HG02840 (cell line): ENCODE measurements around the gene CXADR.
A peak's percentile ranks its signal among the peaks of the same experiment; 100 is the strongest.
"Not testable (repeated sequence)": the region's sequence is repeated elsewhere in the genome, so short reads cannot be mapped to it uniquely, and the experiment has no call there.

Source experiments
- ATAC-seq: cut with Tn5 transposase; IDR thresholded peaks from one replicate; pipeline ENCODE4 v1.9.1; 2021; ENCODE audit warnings: mild to moderate bottlenecking, moderate library complexity, moderate number of reproducible peaks; ENCODE audit not compliant: unreplicated experiment, low FRiP score

CXADR gene

DNA sequence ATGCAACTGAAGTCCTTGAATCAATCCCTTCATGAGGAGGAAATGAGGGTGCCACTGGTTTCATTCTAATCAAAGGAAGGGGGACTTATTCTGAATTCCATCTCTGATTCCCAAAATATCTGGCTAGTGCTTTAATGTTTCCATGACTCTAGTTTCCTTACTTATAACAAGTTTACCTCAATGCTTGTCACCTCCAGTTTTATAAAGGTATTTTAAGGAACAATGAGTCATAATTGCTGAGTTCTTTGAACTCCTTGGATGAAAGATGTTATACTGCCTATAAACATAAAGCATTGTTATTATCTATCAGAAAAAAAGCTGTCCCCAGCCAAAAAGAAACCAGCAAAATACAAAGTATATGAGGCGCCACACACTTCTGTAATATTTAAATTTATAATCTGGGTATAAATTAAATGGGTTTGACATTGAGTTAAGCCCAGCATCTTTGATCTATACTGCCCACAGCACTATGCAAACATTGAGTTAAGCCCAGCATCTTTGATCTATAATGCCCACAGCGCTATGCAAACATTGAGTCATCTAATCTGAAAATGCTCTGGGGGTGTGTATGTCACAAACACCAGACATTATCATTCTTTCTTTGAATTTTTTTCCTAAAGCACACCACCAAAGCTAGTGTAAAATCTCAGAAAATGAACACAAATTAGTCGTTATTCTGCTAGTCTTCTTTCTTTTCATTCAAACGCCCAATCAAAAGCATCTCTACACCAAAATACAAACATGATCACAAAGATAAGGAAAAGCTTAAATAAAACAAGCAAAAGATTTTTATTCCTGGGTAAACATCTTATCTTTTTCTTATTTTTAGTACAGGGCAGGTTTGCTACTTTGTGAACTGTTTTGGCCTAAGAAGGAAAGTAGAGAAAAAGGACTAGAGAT lies 11.5 kb upstream of the CXADR start:
- no peak for ATAC-seq

DNA sequence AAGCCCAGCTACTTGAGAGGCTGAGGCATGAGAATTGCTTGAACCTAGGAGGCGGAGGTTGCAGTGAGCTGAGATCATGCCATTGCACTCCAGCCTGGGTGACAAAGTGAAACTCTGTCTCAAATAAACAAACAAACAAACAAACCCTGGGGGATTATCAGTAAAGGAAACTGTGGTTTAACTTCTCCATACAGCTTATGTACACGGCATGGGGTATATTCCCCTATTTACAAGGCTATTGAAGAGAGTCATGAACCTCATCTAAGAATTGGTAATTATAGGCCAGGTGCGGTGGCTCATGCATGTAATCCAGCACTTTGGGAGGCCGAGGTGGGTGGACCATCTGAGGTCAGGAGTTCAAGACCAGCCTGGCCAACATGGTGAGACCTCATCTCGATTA lies 9.9 kb upstream of the CXADR start:
- ATAC-seq: not testable (repeated sequence)

DNA sequence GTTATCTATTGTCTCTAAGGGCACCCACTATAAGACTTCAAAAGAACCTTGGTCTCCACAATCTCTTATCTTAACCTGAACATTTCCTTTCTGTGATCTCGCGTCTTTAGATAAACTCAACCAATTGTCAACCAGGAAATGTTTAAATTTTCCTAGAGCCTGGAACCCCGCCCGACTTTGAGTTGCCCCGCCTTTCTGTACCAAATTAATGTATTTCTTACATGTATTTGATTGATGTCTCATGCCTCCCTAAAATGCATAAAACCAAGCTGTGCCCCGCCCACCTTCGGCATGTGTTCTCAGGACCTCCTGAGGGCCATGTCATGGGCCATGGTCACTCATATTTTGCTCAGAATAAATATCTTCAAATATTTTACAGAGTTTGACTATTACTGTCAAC lies 5.9 kb upstream of the CXADR start:
- ATAC-seq: no peak

DNA sequence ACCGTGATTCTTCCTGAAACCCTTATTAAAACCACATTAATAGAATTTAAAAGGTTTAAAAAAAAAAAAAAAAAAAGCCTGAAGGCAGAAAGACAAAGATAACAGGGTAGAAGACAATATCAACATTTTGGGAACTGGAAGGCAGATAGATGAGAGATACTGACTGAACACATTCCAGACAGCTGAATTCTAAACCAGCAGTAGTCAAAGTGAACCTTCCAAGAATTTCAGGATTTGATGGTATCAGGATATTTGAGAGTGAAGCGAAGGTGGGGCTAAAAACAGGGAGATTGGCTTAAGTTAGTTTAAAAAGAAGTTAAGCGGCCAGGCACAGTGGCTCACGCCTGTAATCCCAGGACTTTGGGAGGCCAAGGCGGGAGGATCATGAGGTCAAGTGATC lies 5.3 kb upstream of the CXADR start:
- no peak for ATAC-seq

DNA sequence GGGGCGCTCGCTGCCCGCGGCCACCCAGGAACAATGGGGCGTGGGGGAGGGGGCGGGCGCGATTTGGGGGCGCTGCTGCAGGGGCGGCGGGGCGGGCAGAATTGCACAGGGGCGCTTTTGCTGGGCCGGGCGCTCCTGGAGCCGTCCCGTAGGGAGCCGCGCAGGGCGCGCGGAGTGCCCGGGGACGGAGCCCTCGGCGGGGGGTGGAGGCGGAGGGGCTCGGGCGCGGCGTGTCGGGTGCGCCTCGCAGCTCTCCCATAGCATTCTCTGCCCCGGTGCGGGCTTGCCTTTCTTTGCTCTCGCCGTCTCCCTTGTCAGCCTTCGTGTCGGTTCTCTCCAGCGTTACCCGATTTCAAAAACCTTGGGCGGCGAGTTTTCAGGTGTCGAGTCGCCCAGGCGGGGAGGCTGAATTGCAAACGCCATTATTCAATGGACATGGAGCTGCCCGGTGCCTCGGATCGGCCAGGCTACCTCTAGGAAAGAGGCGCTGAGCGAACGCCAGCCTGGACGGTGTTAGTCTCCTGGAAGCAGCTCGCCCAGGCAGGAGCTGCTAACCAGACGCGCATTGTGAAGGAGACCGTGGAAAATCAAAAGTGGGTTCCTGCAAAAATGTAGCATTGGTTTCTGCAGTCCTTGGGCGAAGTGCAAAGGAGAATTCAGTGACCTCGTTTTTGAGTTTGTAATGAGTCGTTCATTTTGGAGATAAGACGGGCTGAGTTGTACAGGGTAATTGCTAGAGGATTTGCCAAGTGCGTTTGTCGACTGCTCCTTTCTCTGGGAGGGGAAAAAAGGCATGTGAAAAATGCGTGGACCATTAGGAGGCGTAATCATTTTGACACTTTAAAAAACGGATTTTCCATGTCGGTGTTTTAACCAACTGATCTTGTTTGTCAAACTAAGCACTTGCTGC lies 626 bp downstream of the CXADR start:
- peak; percentile 9 for ATAC-seq

DNA sequence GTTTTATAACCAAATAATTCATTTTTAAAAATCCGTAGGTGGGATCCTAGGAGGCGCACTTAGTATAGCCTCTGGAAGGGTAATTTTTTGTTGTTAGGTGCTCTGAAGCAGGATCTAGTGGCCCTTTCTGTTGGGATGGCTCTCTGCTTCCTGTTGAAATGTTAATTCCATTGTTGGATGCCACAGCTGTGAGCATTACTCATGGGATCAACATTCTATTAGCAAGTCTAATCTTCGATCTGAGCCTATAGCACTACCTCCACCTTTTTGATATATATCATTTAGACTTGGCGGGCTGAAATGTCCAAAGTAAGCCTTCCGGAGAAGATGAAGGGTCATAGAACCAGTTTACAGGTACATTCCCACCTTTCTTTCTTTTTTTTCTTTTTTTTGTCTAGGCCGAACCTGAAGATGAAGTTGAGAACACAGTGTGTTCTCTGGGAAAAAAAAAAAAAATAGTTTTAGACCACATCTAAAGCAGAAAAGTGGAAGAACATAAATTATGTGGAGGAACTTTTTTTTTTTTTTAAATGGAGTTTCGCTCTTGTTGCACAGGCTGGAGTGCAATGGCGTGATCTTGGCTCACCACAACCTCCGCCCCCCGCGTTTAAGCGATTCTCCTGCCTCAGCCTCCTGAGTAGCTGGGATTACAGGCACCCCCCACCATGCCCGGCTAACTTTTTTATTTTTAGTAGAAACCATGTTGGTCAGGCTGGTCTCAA lies 1.4 kb downstream of the CXADR start:
- ATAC-seq: no peak

DNA sequence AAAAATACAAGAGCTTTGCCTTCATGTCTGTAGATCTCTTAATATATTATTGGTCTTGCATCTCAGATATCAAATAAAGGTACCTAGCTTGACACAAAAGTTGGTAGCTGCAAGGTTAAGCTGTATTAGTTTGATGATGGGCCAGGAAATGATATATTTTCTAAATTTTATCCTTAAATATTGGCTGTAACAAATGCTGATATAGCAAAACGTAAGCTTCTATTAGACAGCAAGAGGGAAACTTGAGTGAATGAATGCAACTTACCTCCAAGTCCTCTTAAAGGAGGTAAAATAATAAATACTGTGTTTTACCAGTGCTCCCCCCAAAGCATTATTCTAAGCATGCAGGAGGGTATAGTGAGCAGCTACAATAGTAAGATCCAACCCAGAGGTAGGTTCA lies 4.2 kb downstream of the CXADR start:
- ATAC-seq: not testable (repeated sequence)

DNA sequence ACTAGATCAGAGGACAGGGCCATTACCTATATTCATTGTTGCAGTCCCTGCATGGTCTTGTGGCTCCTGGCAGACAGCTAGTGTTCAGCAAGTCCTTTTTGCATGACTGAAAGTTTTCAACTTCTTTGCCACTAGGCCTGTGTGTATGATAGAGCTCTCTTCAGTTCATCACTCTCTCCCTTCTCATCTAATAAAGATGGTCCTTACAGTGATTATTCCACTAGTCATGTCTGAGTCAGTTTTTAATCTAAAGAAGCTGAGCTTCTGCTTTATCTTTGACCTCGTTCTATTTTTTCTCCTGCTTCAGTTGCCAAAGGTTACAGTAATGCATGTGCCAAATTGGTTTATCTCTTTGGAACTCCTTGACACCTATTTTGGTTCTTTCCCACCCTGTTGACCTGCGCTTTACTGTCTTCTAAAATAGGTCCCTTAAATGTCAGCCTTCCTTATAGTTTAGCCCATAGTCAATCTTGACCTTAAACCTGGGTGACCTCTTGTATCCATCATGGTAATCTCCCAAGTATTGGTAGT lies 6.4 kb downstream of the CXADR start:
- no peak for ATAC-seq

DNA sequence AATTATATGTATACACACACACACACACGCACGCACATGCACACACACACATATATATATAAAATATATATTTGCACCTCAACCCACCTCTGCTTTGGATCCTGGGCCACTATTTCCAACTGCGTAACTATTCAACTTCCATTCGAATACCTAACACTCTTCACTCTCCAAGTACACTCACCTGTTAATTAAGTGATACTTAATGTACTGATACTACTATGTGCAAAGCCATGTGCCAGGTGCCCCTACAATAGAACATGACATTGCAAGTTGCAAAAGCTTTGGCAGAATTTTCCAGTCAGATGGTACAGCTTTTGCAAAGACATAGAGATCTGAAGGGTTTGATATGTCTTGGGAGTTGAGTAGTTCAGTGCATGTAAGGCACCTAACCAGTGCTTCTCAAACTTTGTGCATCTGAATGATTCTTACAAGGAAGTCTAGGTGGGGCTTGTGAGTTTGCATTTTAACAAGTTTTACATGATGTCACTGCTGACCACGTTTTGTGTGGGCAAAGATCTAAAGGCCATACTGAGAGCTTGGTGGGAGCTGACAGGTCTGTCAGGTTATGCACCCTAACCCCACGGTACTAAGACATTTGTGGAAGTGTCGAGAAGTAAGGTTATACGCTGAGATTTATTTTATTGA lies 7.2 kb downstream of the CXADR start:
- no peak for ATAC-seq

DNA sequence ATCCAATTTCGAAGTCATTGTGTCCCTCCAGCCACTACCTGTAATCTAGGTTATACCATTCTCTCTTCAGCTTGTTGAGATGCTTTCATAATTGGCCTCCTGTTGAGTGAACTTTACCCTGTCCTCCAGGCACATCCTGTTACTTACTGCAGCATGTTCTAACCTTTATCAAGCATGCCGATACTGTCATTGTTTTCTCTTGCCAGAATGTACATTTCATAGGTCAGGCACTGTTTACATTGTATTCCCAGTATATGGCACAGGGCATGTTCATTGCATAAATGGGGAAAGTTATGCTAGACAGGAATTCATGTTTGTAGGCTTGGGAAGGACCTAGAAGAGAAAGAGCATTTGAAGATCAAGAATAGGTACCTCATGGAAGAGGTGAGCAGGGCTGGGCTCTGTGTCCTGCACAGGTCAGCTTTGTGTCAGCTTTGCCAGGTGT lies 10.2 kb downstream of the CXADR start:
- no peak for ATAC-seq

DNA sequence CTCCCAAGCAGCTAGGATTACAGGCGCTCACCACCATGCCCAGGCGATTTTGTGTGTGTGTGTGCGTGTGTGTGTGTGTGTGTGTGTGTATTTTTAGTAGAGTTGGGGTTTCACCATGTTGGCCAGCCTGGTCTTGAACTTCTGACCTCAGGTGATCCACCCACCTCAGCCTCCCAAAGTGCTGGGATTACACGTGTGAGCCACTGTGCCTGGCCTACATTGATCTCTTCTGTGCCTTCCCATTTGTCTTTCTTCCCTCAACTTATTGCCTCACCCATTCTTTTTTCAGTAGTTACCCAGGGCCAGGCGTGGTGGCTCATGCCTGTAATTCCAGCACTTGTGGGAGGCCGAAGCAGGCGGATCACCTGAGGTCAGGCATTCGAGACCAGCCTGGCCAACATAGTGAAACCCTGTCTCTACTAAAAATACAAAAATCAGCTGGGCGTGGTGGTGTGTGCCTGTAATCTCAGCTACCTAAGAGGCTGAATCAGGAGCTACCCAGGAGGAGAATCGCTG lies 11.2 kb downstream of the CXADR start:
- ATAC-seq: not testable (repeated sequence)

DNA sequence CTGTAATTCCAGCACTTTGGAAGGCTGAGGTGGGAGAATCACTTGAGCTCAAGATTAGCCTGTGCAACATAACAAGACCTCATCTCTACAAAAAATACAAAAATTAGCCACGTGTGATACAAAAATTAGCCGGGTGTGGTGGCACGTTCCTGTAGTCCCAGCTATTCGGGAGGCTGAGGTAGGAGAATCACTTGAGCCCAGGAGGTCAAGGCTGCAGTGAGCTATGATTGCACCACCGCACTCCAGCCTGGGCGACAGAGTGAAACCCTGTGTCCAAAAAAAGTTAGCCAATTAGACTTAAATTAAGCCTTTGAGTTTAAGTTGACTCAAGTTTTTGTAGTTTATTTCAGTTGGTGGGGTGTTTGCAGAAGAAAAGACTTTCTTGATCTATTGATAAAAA lies 11.8 kb downstream of the CXADR start:
- ATAC-seq: no peak

DNA sequence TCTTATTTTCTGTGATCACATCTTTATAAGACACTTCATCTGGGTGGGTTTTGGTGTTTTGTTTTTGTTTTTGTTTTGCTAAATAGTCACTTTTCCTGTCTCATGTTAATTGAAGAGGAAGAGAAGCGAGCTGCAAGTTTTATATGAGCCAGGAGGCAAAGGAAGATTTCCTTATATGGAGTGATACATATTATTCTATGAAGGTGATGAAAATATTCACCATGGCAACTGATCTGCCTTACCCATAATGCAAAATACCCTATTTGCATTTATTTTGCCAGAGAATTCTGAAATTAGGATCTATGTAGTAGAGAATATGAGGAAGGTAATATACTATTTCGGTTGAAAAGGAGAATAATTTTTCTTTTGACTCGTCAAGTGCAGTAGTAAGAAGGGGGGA lies 13.9 kb downstream of the CXADR start:
- no peak for ATAC-seq

DNA sequence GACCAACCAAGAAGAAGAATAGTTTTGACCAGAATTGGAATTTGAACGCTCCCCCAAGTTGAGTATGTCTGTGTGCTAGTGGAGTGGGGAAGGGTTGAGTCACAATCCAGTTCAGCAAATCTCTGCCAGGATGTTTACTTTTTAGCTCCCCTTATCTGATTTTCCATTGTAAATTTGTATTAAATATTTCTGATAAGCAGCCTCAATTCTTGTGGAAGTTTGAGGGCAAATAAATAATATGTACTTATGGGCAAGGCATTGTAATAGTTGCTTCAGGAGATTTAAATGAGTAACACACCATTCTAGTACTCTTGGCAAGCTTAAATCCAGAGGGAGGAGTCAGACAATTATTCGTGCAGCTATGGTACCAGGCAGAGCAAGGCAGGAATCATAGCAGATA lies 14.4 kb downstream of the CXADR start:
- no peak for ATAC-seq

DNA sequence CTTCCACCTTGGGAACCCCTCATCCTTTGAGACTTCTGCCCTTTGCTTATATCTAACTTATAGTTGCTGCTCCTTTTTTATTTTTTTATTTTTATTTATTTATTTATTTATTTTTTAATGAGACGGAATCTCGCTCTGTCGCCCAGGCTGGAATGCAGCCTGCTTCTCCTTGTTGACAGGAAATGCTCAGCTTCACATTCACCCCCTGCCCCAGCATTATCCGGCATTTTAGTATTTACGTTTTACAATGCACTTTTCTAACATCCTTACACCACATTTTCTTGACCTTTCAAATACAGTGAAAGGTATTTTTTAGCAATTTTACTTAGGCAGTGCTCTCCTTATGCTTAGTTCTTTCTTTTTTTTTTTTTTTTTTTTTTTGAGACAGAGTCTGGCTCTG lies 14.9 kb downstream of the CXADR start:
- no peak for ATAC-seq

DNA sequence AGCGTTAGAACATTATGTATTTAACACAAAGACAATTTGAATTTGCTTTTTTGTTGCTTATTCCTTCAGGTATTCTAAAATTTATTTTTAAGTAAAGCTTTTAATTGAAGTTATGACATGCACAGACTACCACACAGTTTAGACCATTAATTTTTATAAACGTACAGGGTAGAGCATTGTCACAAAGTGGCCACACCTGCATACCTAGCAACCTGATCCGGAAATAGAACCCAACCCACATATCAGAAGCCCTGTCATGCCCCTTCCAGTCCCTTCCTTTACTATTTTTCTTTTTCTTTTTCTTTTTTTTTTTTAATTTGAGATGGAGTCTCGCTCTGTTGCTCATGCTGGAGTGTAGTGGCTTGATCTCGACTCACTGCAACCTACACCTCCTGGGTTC lies 16.8 kb downstream of the CXADR start:
- ATAC-seq: no peak

DNA sequence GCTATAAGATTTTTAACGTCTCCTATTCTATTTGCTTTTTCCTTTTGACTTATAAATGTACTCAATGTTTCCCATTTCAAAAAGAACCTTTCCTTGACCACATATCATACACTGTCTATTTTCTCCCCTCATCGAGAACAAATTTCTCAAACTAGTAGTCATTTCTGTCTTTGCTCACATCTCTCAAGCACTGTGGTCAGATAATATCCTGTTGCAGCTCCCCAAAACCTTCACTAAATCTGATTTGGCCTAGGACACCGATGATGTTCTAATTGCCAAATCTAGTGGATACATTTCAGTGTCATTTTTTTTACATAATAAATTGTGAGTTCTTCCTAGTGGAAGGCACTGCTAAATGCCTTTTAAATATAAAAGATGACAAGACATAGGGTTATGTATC lies 19.4 kb downstream of the CXADR start:
- ATAC-seq: no peak

DNA sequence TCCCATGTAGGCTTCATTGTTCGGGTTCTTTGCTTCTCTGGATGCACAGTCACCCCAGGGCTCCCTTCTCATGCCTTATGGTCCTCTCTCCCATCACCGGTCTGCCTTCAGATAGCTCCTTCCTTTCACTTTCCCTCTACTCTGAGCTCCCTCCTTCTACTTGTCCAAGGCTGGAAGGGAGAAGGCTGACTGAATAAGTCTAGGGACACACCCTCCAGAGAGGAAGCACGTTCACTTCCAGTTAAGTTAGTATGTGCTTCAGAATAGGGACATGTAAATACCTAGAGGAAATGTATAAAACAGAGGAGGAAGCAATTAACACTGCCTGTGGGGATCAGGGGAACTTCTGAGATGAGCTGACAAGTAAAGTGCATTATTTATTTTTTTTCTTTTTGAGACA lies 23.5 kb downstream of the CXADR start:
- ATAC-seq: no peak

DNA sequence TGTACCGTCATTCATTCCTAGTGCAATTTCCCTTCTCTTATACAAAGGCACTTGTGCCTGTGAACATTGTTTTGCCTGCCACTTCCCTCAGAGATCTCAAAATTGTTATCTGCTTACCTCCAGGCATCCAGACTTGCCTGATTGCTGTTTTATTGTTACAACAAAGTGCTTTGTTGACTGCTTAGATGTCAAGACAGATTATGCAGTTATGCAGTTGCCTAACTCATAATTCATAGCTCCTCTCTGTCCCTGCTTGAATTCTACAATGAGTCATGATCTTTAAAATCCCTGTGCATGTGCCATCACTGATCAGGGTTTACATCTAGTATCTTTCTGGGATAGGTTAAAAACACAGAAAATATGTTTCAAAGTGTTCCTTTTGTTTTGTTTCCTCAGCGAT lies 24.5 kb downstream of the CXADR start:
- no peak for ATAC-seq

DNA sequence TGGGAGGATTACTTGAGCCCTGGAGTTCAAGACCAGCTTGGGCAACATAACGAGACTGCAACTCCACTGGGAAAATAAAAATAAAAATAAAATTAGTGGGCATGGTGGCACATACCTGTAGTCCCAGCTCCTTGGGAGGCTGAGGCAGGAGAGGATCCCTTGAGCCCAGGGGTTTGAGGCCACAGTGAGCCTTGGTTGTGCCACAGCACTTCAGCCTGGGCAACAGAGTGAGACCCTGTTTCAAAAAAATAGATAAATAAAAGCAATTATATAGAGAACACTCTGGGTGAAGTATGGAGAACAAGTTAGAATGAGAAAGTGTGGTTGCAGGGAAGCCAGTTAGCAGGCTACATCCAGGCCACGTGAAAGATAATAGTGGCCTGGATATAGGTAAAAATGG lies 25.7 kb downstream of the CXADR start:
- ATAC-seq: no peak
